H9 (cell line): ENCODE data around the gene KDR. TPM values are rescaled to one million over a fixed set of nuclear protein-coding genes. Genes with fewer than 3 reads are reported as not detected.

Experiments used
- DNase-seq: peaks from one replicate; pipeline ENCODE4 v3.0.0-alpha.2; 2017
- H2AFZ ChIP-seq: one replicate; pipeline ENCODE4 v1.6.1; 2013; ENCODE audit warnings: mild to moderate bottlenecking, low read length, control low read depth, moderate library complexity
- H2AK5ac ChIP-seq: 2 replicates; pipeline ENCODE4 v1.6.1; 2013; ENCODE audit warnings: low read length, control low read depth, mixed read lengths; ENCODE audit not compliant: insufficient read length
- H2BK120ac ChIP-seq: one replicate; pipeline ENCODE4 v1.6.1; 2013; ENCODE audit warnings: low read depth, mild to moderate bottlenecking, low read length, control low read depth, inconsistent platforms; ENCODE audit not compliant: poor library complexity, severe bottlenecking
- H2BK12ac ChIP-seq: 2 replicates; pipeline ENCODE4 v1.6.1; 2013; ENCODE audit warnings: low read length, control low read depth, mixed read lengths, low read depth; ENCODE audit not compliant: insufficient read length
- H2BK15ac ChIP-seq: 2 replicates; pipeline ENCODE4 v1.6.1; 2013; ENCODE audit warnings: low read depth, low read length, control low read depth
- H2BK20ac ChIP-seq: one replicate; pipeline ENCODE4 v1.6.1; 2013; ENCODE audit warnings: low read depth, mild to moderate bottlenecking, low read length, control low read depth, inconsistent platforms; ENCODE audit not compliant: poor library complexity, severe bottlenecking
- H2BK5ac ChIP-seq: 2 replicates; pipeline ENCODE4 v1.6.1; 2013; ENCODE audit warnings: low read length, control low read depth, mixed read lengths; ENCODE audit not compliant: insufficient read length
- H3K14ac ChIP-seq: 2 replicates; pipeline ENCODE4 v1.6.1; 2013; ENCODE audit warnings: low read length, control low read depth; ENCODE audit not compliant: insufficient read depth
- H3K18ac ChIP-seq: 2 replicates; pipeline ENCODE4 v1.6.1; 2013; ENCODE audit warnings: low read depth, mild to moderate bottlenecking, mixed read lengths, low read length, control low read depth; ENCODE audit not compliant: insufficient read length
- H3K23ac ChIP-seq: 2 replicates; pipeline ENCODE4 v1.6.1; 2013; ENCODE audit warnings: low read length, control low read depth, mixed read lengths, low read depth; ENCODE audit not compliant: insufficient read length
- H3K23me2 ChIP-seq: 2 replicates; pipeline ENCODE4 v1.6.1; 2013; ENCODE audit warnings: low read depth, mild to moderate bottlenecking, mixed read lengths, low read length, control low read depth; ENCODE audit not compliant: insufficient read length, poor library complexity, severe bottlenecking
- H3K27ac ChIP-seq: 2 replicates; pipeline ENCODE4 v1.5.1; 2013; ENCODE audit warnings: low read length, control low read depth, mixed read lengths, low read depth; ENCODE audit not compliant: insufficient read length
- H3K27me3 ChIP-seq: 2 replicates; pipeline ENCODE4 v1.6.1; 2013; ENCODE audit warnings: low read length, control low read depth, inconsistent platforms; ENCODE audit not compliant: insufficient read depth
- H3K4ac ChIP-seq: 2 replicates; pipeline ENCODE4 v1.6.1; 2013; ENCODE audit warnings: low read depth, mild to moderate bottlenecking, control low read depth, inconsistent platforms, low read length, moderate library complexity
- H3K4me1 ChIP-seq: 2 replicates; pipeline ENCODE4 v1.6.1; 2013; ENCODE audit warnings: low read length, control low read depth, inconsistent platforms; ENCODE audit not compliant: insufficient read depth
- H3K4me2 ChIP-seq: 2 replicates; pipeline ENCODE4 v1.6.1; 2013; ENCODE audit warnings: low read length, control low read depth, mixed read lengths; ENCODE audit not compliant: insufficient read length, insufficient read depth
- H3K56ac ChIP-seq: 2 replicates; pipeline ENCODE4 v1.6.1; 2013; ENCODE audit warnings: low read depth, mild to moderate bottlenecking, mixed read lengths, low read length, control low read depth; ENCODE audit not compliant: insufficient read length
- H3K79me1 ChIP-seq: 2 replicates; pipeline ENCODE4 v1.6.1; 2013; ENCODE audit warnings: low read depth, mild to moderate bottlenecking, moderate library complexity, low read length, control low read depth, inconsistent platforms; ENCODE audit not compliant: insufficient read depth, poor library complexity, severe bottlenecking
- H3K79me2 ChIP-seq: 2 replicates; pipeline ENCODE4 v1.6.1; 2013; ENCODE audit warnings: low read length, control low read depth, inconsistent platforms; ENCODE audit not compliant: insufficient read depth
- H3K9ac ChIP-seq: 2 replicates; pipeline ENCODE4 v1.6.1; 2013; ENCODE audit warnings: low read length, control low read depth, mixed read lengths; ENCODE audit not compliant: insufficient read length; ENCODE audit errors: extremely low read depth
- H3K9me3 ChIP-seq: one replicate; pipeline ENCODE4 v1.6.1; 2013; ENCODE audit warnings: low read depth, low read length, inconsistent platforms; ENCODE audit not compliant: control insufficient read depth
- H3T11ph ChIP-seq: one replicate; pipeline ENCODE4 v1.6.1; 2013; ENCODE audit warnings: mild to moderate bottlenecking, low read length, control low read depth, inconsistent platforms
- H4K20me1 ChIP-seq: one replicate; pipeline ENCODE4 v1.6.1; 2013; ENCODE audit not compliant: control insufficient read depth, insufficient read length, insufficient read depth
- H4K5ac ChIP-seq: 2 replicates; pipeline ENCODE4 v1.6.1; 2013; ENCODE audit warnings: low read depth, mild to moderate bottlenecking, mixed read lengths, low read length, control low read depth; ENCODE audit not compliant: insufficient read length
- H4K8ac ChIP-seq: replicated peaks from 2 replicates; pipeline ENCODE4 v1.6.1; 2013; ENCODE audit warnings: low read length, control low read depth, mixed read lengths, low read depth; ENCODE audit not compliant: insufficient read length
- H4K91ac ChIP-seq: 2 replicates; pipeline ENCODE4 v1.6.1; 2013; ENCODE audit warnings: low read depth, mild to moderate bottlenecking, moderate library complexity, mixed read lengths, low read length, control low read depth; ENCODE audit not compliant: insufficient read length
- H3K27ac Mint-ChIP-seq, 3 experiments: 2 replicates in 2 of 3; 3 replicates in 1 of 3; pipeline ENCODE4 v1.8.0; 2020 to 2021; ENCODE audit warnings: mixed read lengths in 3 of 3, mild to moderate bottlenecking in 1 of 3, moderate library complexity in 1 of 3
- H3K27me3 Mint-ChIP-seq: 2 replicates; pipeline ENCODE4 v1.8.0; 2021; ENCODE audit warnings: low read depth, mild to moderate bottlenecking, moderate library complexity, mixed read lengths
- H3K36me3 Mint-ChIP-seq, 3 experiments: 2 replicates in 2 of 3; 3 replicates in 1 of 3; pipeline ENCODE4 v1.8.0; 2020 to 2021; ENCODE audit warnings: low read depth in 3 of 3, mixed read lengths in 3 of 3; ENCODE audit not compliant: insufficient read depth in 1 of 3
- H3K4me1 Mint-ChIP-seq, 2 experiments: 2 replicates each; pipeline ENCODE4 v1.8.0; 2020; ENCODE audit warnings: mixed read lengths in 2 of 2
- H3K4me3 Mint-ChIP-seq, 2 experiments: 2 replicates in 1 of 2; 3 replicates in 1 of 2; pipeline ENCODE4 v1.8.0; 2020 to 2021; ENCODE audit warnings: mild to moderate bottlenecking in 2 of 2, mixed read lengths in 2 of 2, moderate library complexity in 1 of 2
- H3K9me3 Mint-ChIP-seq, 2 experiments: 2 replicates in 1 of 2; 3 replicates in 1 of 2; pipeline ENCODE4 v1.8.0; 2020; ENCODE audit warnings: mild to moderate bottlenecking in 2 of 2, mixed read lengths in 2 of 2, moderate library complexity in 1 of 2
- CTCF ChIP-seq: fragments of 200-600 bp; sonication (generic); conservative IDR thresholded peaks from 3 replicates; pipeline ENCODE4 v1.8.0; 2021; ENCODE audit warnings: antibody characterized with exemption, mild to moderate bottlenecking
- WGBS: extraction: QIAGEN DNeasy Blood & Tissue Kit; methylation state at CpG from one replicate; pipeline ENCODE4 v1.1.7; 2013; ENCODE audit warnings: missing lambda C conversion rate, low lambda C conversion rate, mixed read lengths; ENCODE audit not compliant: insufficient read length; ENCODE audit errors: extremely low coverage; 5-methylcytosine and 5-hydroxymethylcytosine counted together
- total RNA-seq: library from RNA; stranded (reverse); gene quantifications from 2 replicates; pipeline ENCODE4 v1.2.1, GENCODE V29; 2021

KDR gene
- total RNA-seq, 1 experiment from 2014 or later, result 51.4 TPM

- Histone ChIP-seq H2BK120ac (no peak overlapping the region), H3K79me2 (no peaks in the 10 kb centered on the region), H2AFZ (no peak overlapping the region), H4K8ac (no peak overlapping the region), H3K9ac (no peak overlapping the region), H3T11ph (no peak overlapping the region), H4K91ac (no peak overlapping the region), H4K20me1 (no peaks in the 10 kb centered on the region), H2BK20ac (no peak overlapping the region), H3K27ac (no peak overlapping the region), H2BK15ac (no peak overlapping the region), H2AK5ac (no peak overlapping the region), H3K9me3 (no peaks in the 10 kb centered on the region), H3K27me3 (no peaks in the 10 kb centered on the region), H2BK12ac (no peak overlapping the region), H3K14ac (no peak overlapping the region; the same call in 1 of the 2 replicates), H3K18ac (no peak overlapping the region), H3K4me2 (no peak overlapping the region), H3K56ac (no peak overlapping the region), H3K23ac (no peak overlapping the region), H3K79me1 (no peaks in the 10 kb centered on the region), H4K5ac (no peak overlapping the region), H3K4ac (no peak overlapping the region), H2BK5ac (no peak overlapping the region), H3K23me2 (no peaks in the 10 kb centered on the region), H3K4me1 (no peaks in the 10 kb centered on the region)
- peaks cover 5 to 6% of the 10 kb centered on the region in 2 experiments; a peak in 3 of 5 replicates for H3K9me3 Mint-ChIP-seq
- peak overlapping the region in 1 of 3 experiments; percentile 3; a peak in 1 of 7 replicates for H3K27ac Mint-ChIP-seq
- peaks cover 0 to 4% (median 0%) of the 10 kb centered on the region in 3 experiments; a peak in 1 of 7 replicates for H3K36me3 Mint-ChIP-seq
- H3K27me3 Mint-ChIP-seq, result no peaks in the 10 kb centered on the region
- H3K4me3 Mint-ChIP-seq, result no peak overlapping the region
- peak; percentile 57 for DNase-seq
- no CpG with 5 or more reads among the region's 45 CpGs for WGBS
- no peak for TF ChIP-seq CTCF
- H3K4me1 Mint-ChIP-seq, result peaks cover 3 to 4% of the 10 kb centered on the region in 2 experiments; a peak in 2 of 4 replicates
Observed at GRCh38 chr4:55157559-55158277, 32.3 kb upstream of the KDR start.
